GM06990 (cell line): ENCODE data around the gene CFD.

Experiments used
- DNase-seq: peaks from one replicate; pipeline ENCODE4 v3.0.0-alpha.2; 2011; ENCODE audit not compliant: insufficient read length; ENCODE audit errors: extremely low read depth
- H3K27me3 ChIP-seq: replicated peaks from 2 replicates; pipeline ENCODE4 v1.6.0; 2011; ENCODE audit warnings: low read length; ENCODE audit not compliant: control insufficient read depth, insufficient read depth
- H3K36me3 ChIP-seq: 2 replicates; pipeline ENCODE4 v1.5.1; 2011; ENCODE audit warnings: low read length; ENCODE audit not compliant: control insufficient read depth, insufficient read depth
- H3K4me3 ChIP-seq: replicated peaks from 2 replicates; pipeline ENCODE4 v1.5.1; 2011; ENCODE audit warnings: low read depth, mild to moderate bottlenecking, control low read depth, low read length
- TF ChIP-seq, protein P1 (sequence below): IDR thresholded peaks from 2 replicates; pipeline ENCODE4 v1.5.1; 2011; ENCODE audit warnings: low read length, control low read depth, mild to moderate bottlenecking, inconsistent platforms; ENCODE audit not compliant: insufficient read depth, poor library complexity, severe bottlenecking

Gene CFD

GRCh38 chr19:854549-854948, 4.9 kb upstream of the CFD start:
- DNase-seq = no peak
- Histone ChIP-seq H3K27me3 (peaks cover 1% of the 10 kb centered on the region), H3K36me3 (no peaks in the 10 kb centered on the region), H3K4me3 (no peak overlapping the region)
- TF ChIP-seq, protein P1, sequence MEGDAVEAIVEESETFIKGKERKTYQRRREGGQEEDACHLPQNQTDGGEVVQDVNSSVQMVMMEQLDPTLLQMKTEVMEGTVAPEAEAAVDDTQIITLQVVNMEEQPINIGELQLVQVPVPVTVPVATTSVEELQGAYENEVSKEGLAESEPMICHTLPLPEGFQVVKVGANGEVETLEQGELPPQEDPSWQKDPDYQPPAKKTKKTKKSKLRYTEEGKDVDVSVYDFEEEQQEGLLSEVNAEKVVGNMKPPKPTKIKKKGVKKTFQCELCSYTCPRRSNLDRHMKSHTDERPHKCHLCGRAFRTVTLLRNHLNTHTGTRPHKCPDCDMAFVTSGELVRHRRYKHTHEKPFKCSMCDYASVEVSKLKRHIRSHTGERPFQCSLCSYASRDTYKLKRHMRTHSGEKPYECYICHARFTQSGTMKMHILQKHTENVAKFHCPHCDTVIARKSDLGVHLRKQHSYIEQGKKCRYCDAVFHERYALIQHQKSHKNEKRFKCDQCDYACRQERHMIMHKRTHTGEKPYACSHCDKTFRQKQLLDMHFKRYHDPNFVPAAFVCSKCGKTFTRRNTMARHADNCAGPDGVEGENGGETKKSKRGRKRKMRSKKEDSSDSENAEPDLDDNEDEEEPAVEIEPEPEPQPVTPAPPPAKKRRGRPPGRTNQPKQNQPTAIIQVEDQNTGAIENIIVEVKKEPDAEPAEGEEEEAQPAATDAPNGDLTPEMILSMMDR = no peak

DNA sequence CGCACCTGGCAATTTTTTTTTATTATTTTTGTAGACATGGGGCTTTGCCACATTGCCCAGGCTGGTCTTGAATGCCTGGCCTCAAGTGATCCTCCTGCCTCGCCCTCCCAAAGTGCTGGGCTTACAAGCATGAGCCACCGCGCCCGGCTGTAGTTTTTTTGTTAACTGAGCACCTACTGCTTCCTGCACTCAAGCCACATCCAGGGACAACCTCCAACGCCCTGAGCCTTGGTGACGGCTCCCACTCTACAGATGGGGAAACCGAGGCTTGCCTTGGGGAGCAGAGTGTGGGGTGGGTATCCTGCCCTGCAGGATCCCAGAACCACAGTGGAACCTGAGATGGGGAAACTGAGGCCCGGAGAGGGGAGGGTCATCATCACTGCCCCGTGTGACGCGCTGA, 4.3 kb upstream of the CFD start:
- no peak for DNase-seq
- TF ChIP-seq, protein P1 = no peak
- Histone ChIP-seq H3K36me3 (no peaks in the 10 kb centered on the region), H3K27me3 (peaks cover 1% of the 10 kb centered on the region), H3K4me3 (no peak overlapping the region)

DNA sequence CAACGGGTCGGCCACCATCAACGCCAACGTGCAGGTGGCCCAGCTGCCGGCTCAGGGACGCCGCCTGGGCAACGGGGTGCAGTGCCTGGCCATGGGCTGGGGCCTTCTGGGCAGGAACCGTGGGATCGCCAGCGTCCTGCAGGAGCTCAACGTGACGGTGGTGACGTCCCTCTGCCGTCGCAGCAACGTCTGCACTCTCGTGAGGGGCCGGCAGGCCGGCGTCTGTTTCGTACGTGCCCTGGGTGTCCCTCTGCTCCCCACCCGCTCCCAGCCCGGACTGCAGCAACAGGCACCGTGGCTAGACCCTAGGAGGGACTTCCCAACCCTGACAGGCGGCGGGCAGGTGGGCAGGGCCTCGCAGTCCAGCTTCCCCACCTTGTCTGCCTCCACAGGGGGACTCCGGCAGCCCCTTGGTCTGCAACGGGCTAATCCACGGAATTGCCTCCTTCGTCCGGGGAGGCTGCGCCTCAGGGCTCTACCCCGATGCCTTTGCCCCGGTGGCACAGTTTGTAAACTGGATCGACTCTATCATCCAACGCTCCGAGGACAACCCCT, 3.8 kb upstream of the CFD start:
- no peak overlapping the region for H3K4me3 ChIP-seq

DNA sequence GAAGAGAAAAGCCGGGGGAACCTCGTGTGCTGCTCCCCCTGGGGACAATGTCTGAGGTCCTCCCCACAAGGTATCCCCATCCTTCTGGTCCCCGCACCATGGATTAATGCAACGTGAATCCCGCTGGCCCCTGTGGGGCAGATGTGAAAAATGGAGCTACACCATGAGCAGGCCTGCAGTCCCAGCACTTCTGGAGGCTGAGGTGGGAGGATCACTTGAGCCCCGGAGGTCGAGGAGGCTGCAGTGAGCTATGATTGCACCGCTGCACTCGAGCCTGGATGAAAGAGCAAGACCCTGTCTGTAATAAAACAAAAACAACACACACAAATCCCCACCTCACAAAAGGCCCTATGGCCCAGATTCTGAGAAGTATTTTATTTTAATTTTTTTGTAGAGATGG, 1.2 kb upstream of the CFD start:
- TF ChIP-seq, protein P1 = no peak
- Histone ChIP-seq H3K4me3 (no peak overlapping the region), H3K27me3 (no peaks in the 10 kb centered on the region), H3K36me3 (no peaks in the 10 kb centered on the region)
- DNase-seq = no peak

More for the DNA sequence above, 3.8 kb upstream of the CFD start:
- no peaks in the 10 kb centered on the region for H3K27me3 ChIP-seq
- TF ChIP-seq, protein P1 = no peak
- no peak for DNase-seq
- no peaks in the 10 kb centered on the region for H3K36me3 ChIP-seq

- TF ChIP-seq, protein P1 = no peak
- Histone ChIP-seq H3K36me3 (no peaks in the 10 kb centered on the region), H3K27me3 (no peaks in the 10 kb centered on the region), H3K4me3 (no peak overlapping the region)
- DNase-seq = no peak
Observed at GRCh38 chr19:861141-861755, 1.8 kb downstream of the CFD start.
